Neural cell (in vitro differentiated cells): ENCODE measurements around the gene NDUFS7.

Source experiments
- EP300 ChIP-seq: fragments of 450-650 bp; conservative IDR thresholded peaks from 2 replicates; pipeline ENCODE4 v1.6.1; 2014; ENCODE audit warnings: antibody characterized with exemption, mild to moderate bottlenecking, moderate library complexity; ENCODE audit not compliant: poor library complexity, severe bottlenecking
- MXI1 ChIP-seq: fragments of 450-650 bp; conservative IDR thresholded peaks from 2 replicates; pipeline ENCODE4 v1.6.1; 2014; ENCODE audit warnings: antibody characterized with exemption, mild to moderate bottlenecking; ENCODE audit not compliant: poor library complexity, severe bottlenecking
- POLR2AphosphoS5 ChIP-seq: IDR thresholded peaks from 2 replicates; pipeline ENCODE4 v1.6.1; 2012
- RAD21 ChIP-seq: fragments of 450-650 bp; conservative IDR thresholded peaks from 2 replicates; pipeline ENCODE4 v1.6.1; 2014; ENCODE audit warnings: antibody characterized with exemption, mild to moderate bottlenecking, moderate library complexity
- TAF1 ChIP-seq: IDR thresholded peaks from 2 replicates; pipeline ENCODE4 v1.6.1; 2012; ENCODE audit warnings: low read depth
- TF ChIP-seq, protein P1 (sequence below): fragments of 450-650 bp; IDR thresholded peaks from 2 replicates; pipeline ENCODE4 v1.5.1; 2014; ENCODE audit warnings: antibody characterized with exemption, mild to moderate bottlenecking, moderate library complexity; ENCODE audit not compliant: poor library complexity, severe bottlenecking

DNA sequence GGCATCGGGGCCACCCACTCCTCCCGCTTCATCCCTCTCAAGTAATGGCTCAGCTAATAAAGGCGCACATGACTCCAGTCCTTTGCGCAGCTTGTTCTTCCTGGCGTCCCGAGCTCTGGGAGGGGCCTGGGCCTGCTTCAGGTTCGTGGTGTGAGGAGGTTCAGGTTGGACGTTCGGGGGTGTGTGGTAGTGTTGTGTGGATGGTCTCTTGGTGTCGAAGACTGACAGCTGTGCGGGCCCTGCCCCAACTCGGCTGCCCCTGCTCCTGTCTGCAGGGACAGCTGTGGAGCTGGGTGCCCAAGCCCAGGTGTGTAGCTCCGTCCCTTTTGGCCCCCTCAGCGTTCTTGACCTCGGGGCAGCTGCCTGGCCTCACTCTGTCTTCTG is 56.7 kb downstream of the NDUFS7 start:
- TF ChIP-seq, protein P1, sequence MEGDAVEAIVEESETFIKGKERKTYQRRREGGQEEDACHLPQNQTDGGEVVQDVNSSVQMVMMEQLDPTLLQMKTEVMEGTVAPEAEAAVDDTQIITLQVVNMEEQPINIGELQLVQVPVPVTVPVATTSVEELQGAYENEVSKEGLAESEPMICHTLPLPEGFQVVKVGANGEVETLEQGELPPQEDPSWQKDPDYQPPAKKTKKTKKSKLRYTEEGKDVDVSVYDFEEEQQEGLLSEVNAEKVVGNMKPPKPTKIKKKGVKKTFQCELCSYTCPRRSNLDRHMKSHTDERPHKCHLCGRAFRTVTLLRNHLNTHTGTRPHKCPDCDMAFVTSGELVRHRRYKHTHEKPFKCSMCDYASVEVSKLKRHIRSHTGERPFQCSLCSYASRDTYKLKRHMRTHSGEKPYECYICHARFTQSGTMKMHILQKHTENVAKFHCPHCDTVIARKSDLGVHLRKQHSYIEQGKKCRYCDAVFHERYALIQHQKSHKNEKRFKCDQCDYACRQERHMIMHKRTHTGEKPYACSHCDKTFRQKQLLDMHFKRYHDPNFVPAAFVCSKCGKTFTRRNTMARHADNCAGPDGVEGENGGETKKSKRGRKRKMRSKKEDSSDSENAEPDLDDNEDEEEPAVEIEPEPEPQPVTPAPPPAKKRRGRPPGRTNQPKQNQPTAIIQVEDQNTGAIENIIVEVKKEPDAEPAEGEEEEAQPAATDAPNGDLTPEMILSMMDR, result no peak
- TF ChIP-seq EP300 (no peak), RAD21 (no peak), TAF1 (no peak), POLR2AphosphoS5 (no peak), MXI1 (no peak)
